GM10248 (cell line): ENCODE measurements around the gene SERPINB13.

Experiments
- CTCF ChIA-PET: fragments of 300-600 bp; sonication (Branson Sonifier 250); formaldehyde crosslinking; extraction: SDS; loops from one replicate; lab custom pipeline; 2021; ENCODE audit warnings: antibody characterized with exemption; lab: Yijun Ruan, JAX
- POLR2A ChIA-PET: fragments of 350-650 bp; sonication (Branson Sonifier 250); formaldehyde crosslinking; extraction: SDS; loops from one replicate; lab custom pipeline; 2020; ENCODE audit warnings: antibody characterized with exemption; lab: Yijun Ruan, JAX
- DNase-seq: peaks from one replicate; pipeline ENCODE4 v3.0.0; 2012; ENCODE audit errors: extremely low spot score
- CTCF ChIP-seq: IDR thresholded peaks from 2 replicates; pipeline ENCODE4 v1.5.1; 2012; ENCODE audit warnings: mild to moderate bottlenecking, low read depth; ENCODE audit errors: extremely low read depth, missing control alignments, control extremely low read depth

SERPINB13 gene

DNA sequence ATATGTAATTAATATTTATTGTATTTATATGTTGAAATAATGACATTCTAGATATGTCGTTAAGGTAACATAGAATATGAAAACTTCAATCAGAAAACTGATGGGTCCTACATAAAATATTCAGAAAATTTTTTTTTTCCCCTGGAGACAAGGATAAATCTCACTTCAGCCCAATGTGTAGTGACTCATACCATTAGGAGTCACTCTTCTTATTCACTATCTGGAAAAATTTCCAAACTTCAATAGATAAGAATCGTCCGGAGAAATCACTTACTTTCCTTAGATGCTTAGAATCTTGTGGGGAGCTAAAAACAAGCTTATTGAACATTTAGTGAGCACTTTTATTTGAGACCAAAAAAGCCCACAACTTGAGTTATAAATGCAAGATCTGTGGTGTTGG is 4.6 kb downstream of the SERPINB13 start:
- ChIA-PET POLR2A (no interaction called here), CTCF (interaction anchor here (0.9 to 4.6 kb wide), 4 partner anchors 13 to 344 kb away, joined by 3 to 23 read pairs (median 5); no protein-coding TSS in a partner anchor)
- TF ChIP-seq CTCF = no peak

DNA sequence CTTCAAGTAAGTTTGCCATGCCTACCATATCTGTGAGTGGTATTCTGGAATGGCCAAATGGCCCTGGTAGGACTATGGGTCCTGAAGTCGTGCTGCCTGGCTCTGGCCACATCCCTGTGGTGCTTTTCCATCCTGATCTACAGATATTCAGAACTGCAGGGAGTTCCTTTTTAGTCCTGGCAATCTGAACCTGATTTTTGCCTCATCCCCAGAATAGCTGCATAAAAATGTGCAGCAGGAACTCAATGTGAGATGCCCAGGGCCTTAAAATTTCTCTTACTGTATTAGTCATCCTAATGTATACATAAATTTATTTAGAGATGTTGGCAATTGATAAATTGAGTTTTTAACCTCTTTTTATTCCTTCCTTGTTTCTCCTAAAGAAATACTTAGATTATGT is 5.3 kb downstream of the SERPINB13 start:
- TF ChIP-seq CTCF = no peak
- ChIA-PET POLR2A (no interaction called here), CTCF (interaction anchor here (4.6 kb wide), 1 partner anchor 14 kb away, joined by 23 read pairs; no protein-coding TSS in a partner anchor)
- no peak for DNase-seq

More for the DNA sequence above, 4.6 kb downstream of the SERPINB13 start:
- no peak for DNase-seq

- no peak for TF ChIP-seq CTCF
- ChIA-PET CTCF (interaction anchor here (0.7 to 2.7 kb wide), 2 partner anchors 18 to 340 kb away, joined by 3 to 19 read pairs; no protein-coding TSS in a partner anchor), POLR2A (no interaction called here)
- DNase-seq = no peak
Measured at GRCh38 chr18:63596964-63597363, 9.8 kb downstream of the SERPINB13 start.

- ChIA-PET CTCF (interaction anchor here (1.0 to 1.5 kb wide), 6 partner anchors 11 to 360 kb away, joined by 3 to 5 read pairs (median 4); no protein-coding TSS in a partner anchor), POLR2A (no interaction called here)
- no peak for DNase-seq
- no peak for TF ChIP-seq CTCF
Measured at GRCh38 chr18:63603355-63603754, 16.2 kb downstream of the SERPINB13 start.

DNA sequence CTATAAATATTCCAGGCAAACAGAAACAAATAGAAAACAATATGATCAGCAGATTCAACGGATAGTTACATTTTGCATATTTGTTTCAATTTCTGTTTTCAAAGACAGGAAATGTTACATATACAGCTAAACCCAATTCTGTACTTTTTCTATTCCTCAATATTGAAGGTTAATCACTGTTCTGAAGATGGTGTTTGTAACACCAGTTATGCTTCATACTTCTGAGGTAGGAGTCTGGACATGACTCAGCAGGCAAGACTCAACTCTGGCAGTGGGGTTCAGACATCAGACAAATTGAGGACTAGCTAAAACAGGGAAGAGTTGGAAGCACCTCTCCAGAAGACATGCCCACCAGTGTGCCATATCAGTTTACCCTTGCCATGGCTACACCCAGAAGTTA is 16.6 kb downstream of the SERPINB13 start:
- peak; percentile 57 for DNase-seq
- ChIA-PET POLR2A (no interaction called here), CTCF (interaction anchor here (1.0 to 2.5 kb wide), 8 partner anchors 8 to 359 kb away, joined by 3 to 8 read pairs (median 4); no protein-coding TSS in a partner anchor)
- TF ChIP-seq CTCF = no peak

GRCh38 chr18:63604791-63605567 is 17.8 kb downstream of the SERPINB13 start:
- no peak for DNase-seq
- ChIA-PET CTCF (interaction anchor here (1.3 to 2.5 kb wide), 4 partner anchors 10 to 26 kb away, joined by 3 to 8 read pairs (median 4); no protein-coding TSS in a partner anchor), POLR2A (no interaction called here)

More at GRCh38 chr18:63604791-63605567, 17.8 kb downstream of the SERPINB13 start:
- TF ChIP-seq CTCF = no peak
